Smooth muscle cell (in vitro differentiated cells): ENCODE results near the gene DIAPH1. TPM values are rescaled to one million over a fixed set of nuclear protein-coding genes. Genes with fewer than 3 reads are reported as not detected.

Experiments
- DNase-seq: peaks from one replicate; lab custom pipeline; 2025; ENCODE audit not compliant: unreplicated experiment; lab: John Stamatoyannopoulos, UW
- H2AFZ ChIP-seq: fragments of 200-600 bp; sonication (generic); 2 replicates; pipeline ENCODE4 v1.6.0; 2016; ENCODE audit warnings: antibody characterized with exemption, low read depth, mild to moderate bottlenecking
- H3F3A ChIP-seq: fragments of 200-600 bp; sonication (generic); 2 replicates; pipeline ENCODE4 v1.6.0; 2017; ENCODE audit warnings: antibody characterized with exemption, low read depth
- H3K27ac ChIP-seq: fragments of 200-600 bp; sonication (generic); 2 replicates; pipeline ENCODE4 v1.5.1; 2016; ENCODE audit warnings: low read depth, mild to moderate bottlenecking
- H3K27me3 ChIP-seq: fragments of 200-600 bp; sonication (generic); 2 replicates; pipeline ENCODE4 v1.6.1; 2016; ENCODE audit warnings: low read depth, mild to moderate bottlenecking
- H3K36me3 ChIP-seq: fragments of 200-600 bp; sonication (generic); 2 replicates; pipeline ENCODE4 v1.5.1; 2016; ENCODE audit warnings: low read depth
- H3K4me1 ChIP-seq: fragments of 200-600 bp; sonication (generic); 2 replicates; pipeline ENCODE4 v1.5.1; 2016; ENCODE audit warnings: low read depth
- H3K4me2 ChIP-seq: fragments of 200-600 bp; sonication (generic); 2 replicates; pipeline ENCODE4 v1.6.0; 2016; ENCODE audit warnings: mild to moderate bottlenecking
- H3K4me3 ChIP-seq: fragments of 200-600 bp; sonication (generic); 2 replicates; pipeline ENCODE4 v1.5.1; 2016; ENCODE audit warnings: mild to moderate bottlenecking
- H3K79me2 ChIP-seq: fragments of 200-600 bp; sonication (generic); 2 replicates; pipeline ENCODE4 v1.6.0; 2016; ENCODE audit warnings: low read depth, mild to moderate bottlenecking
- H3K9ac ChIP-seq: fragments of 200-600 bp; sonication (generic); 2 replicates; pipeline ENCODE4 v1.6.0; 2016; ENCODE audit warnings: low read depth
- H3K9me3 ChIP-seq: fragments of 200-600 bp; sonication (generic); replicated peaks from 2 replicates; pipeline ENCODE4 v1.5.1; 2016; ENCODE audit warnings: low read depth
- H4K20me1 ChIP-seq: fragments of 200-600 bp; sonication (generic); 2 replicates; pipeline ENCODE4 v1.6.0; 2016; ENCODE audit warnings: low read depth
- CTCF ChIP-seq: fragments of 200-600 bp; sonication (generic); IDR thresholded peaks from 2 replicates; pipeline ENCODE4 v1.5.1; 2017; ENCODE audit warnings: borderline replicate concordance, mild to moderate bottlenecking, antibody characterized with exemption; ENCODE audit not compliant: insufficient read depth, poor library complexity, severe bottlenecking
- WGBS: methylation state at CpG from one replicate; pipeline ENCODE4 v1.1.7; 2016; ENCODE audit warnings: low lambda C conversion rate; 5-methylcytosine and 5-hydroxymethylcytosine counted together
- polyA plus RNA-seq: library from polyadenylated mRNA; unstranded; fragments of >200 nt; fragmentation: Nextera tagmentation; extraction: Ambion mirVana; gene quantifications from 2 replicates; pipeline ENCODE4 v1.2.1, GENCODE V29; 2016
- total RNA-seq: library from RNA; depleted of rRNA; stranded (reverse); fragments of >200 nt; gene quantifications from 2 replicates; pipeline ENCODE4 v1.2.3, GENCODE V29; 2014

Gene DIAPH1
- total and polyA plus RNA-seq, 2 experiments from 2014 or later = 15.4 to 26.7 TPM

GRCh38 chr5:141483902-141484301 is 134.9 kb downstream of the DIAPH1 start:
- no peaks in the 10 kb centered on the region for H3K9me3 ChIP-seq
- no peak for DNase-seq
- no peak overlapping the region for H3K27ac ChIP-seq
- H3F3A ChIP-seq = peaks cover 7% of the 10 kb centered on the region
- peak overlapping the region; percentile 46 for H3K4me3 ChIP-seq
- H4K20me1 ChIP-seq = peaks cover 99% of the 10 kb centered on the region
- H2AFZ ChIP-seq = no peak overlapping the region
- no peak for TF ChIP-seq CTCF
- H3K4me1 ChIP-seq = peaks cover 20% of the 10 kb centered on the region
- 9% methylated on average over 3 of the region's 3 CpGs for WGBS
- no peaks in the 10 kb centered on the region for H3K36me3 ChIP-seq
- no peak overlapping the region for H3K9ac ChIP-seq
- peaks cover 70% of the 10 kb centered on the region for H3K79me2 ChIP-seq
- no peaks in the 10 kb centered on the region for H3K27me3 ChIP-seq
- peak overlapping the region; percentile 83 for H3K4me2 ChIP-seq

GRCh38 chr5:141479776-141480175 is 139.0 kb downstream of the DIAPH1 start:
- no peak for TF ChIP-seq CTCF
- Histone ChIP-seq H3K4me2 (peak overlapping the region; percentile 85), H3F3A (peaks cover 19% of the 10 kb centered on the region), H3K36me3 (no peaks in the 10 kb centered on the region), H3K4me1 (peaks cover 41% of the 10 kb centered on the region), H4K20me1 (peaks cover 86% of the 10 kb centered on the region), H3K9ac (no peak overlapping the region), H2AFZ (no peak overlapping the region), H3K79me2 (peaks cover 76% of the 10 kb centered on the region), H3K4me3 (no peak overlapping the region), H3K27me3 (no peaks in the 10 kb centered on the region), H3K27ac (no peak overlapping the region), H3K9me3 (no peaks in the 10 kb centered on the region)
- no peak for DNase-seq

- peak overlapping the region; percentile 25 for H3K4me3 ChIP-seq
- DNase-seq = no peak
- H4K20me1 ChIP-seq = peaks cover 72% of the 10 kb centered on the region
- no peak overlapping the region for H3K27ac ChIP-seq
- peak; percentile 41 for TF ChIP-seq CTCF
- no peak overlapping the region for H3K9ac ChIP-seq
- H3K4me2 ChIP-seq = peak overlapping the region; percentile 85
- H3K9me3 ChIP-seq = no peaks in the 10 kb centered on the region
- H3F3A ChIP-seq = peaks cover 23% of the 10 kb centered on the region
- peaks cover 69% of the 10 kb centered on the region for H3K79me2 ChIP-seq
- H3K4me1 ChIP-seq = peaks cover 35% of the 10 kb centered on the region
- no peaks in the 10 kb centered on the region for H3K36me3 ChIP-seq
- no peaks in the 10 kb centered on the region for H3K27me3 ChIP-seq
- WGBS = 37% methylated on average over 20 of the region's 20 CpGs
- H2AFZ ChIP-seq = no peak overlapping the region
Measured at GRCh38 chr5:141478321-141478945, 140.4 kb downstream of the DIAPH1 start.

- H3K4me1 ChIP-seq = peaks cover 31% of the 10 kb centered on the region
- H3K4me3 ChIP-seq = peak overlapping the region; percentile 25
- no peaks in the 10 kb centered on the region for H3K36me3 ChIP-seq
- no peak overlapping the region for H3K9ac ChIP-seq
- DNase-seq = no peak
- no peak overlapping the region for H3K27ac ChIP-seq
- H3K9me3 ChIP-seq = no peaks in the 10 kb centered on the region
- H3F3A ChIP-seq = peaks cover 23% of the 10 kb centered on the region
- H2AFZ ChIP-seq = no peak overlapping the region
- peaks cover 66% of the 10 kb centered on the region for H4K20me1 ChIP-seq
- WGBS = 87% methylated on average over 13 of the region's 13 CpGs
- peak overlapping the region; percentile 85 for H3K4me2 ChIP-seq
- no peaks in the 10 kb centered on the region for H3K27me3 ChIP-seq
- TF ChIP-seq CTCF = no peak
- peaks cover 63% of the 10 kb centered on the region for H3K79me2 ChIP-seq
Measured at GRCh38 chr5:141477815-141478214, 141.0 kb downstream of the DIAPH1 start.
